ENCODE measurements around the gene GAS6.
"Not testable (repeated sequence)": the region's sequence is repeated elsewhere in the genome, so short reads cannot be mapped to it uniquely, and the experiment has no call there.

GAS6 gene

GRCh38 chr13:113845055-113845454 is 18.8 kb downstream of the GAS6 start:
- no peak for DNase-seq (ENCODE audit: low read depth, low spot score)
- no peak overlapping the region for H3K4me3 ChIP-seq (ENCODE audit: low read length)

GRCh38 chr13:113843864-113844556 is 19.9 kb downstream of the GAS6 start:
- no peak for DNase-seq (ENCODE audit: low read depth, low spot score)
- H3K4me3 ChIP-seq (ENCODE audit: low read length), result no peak overlapping the region

GRCh38 chr13:113843063-113843654 is 20.7 kb downstream of the GAS6 start:
- H3K4me3 ChIP-seq (ENCODE audit: low read length), result no peak overlapping the region
- no peak for DNase-seq (ENCODE audit: low read depth, low spot score)

- no peak overlapping the region for H3K4me3 ChIP-seq (ENCODE audit: low read length)
- DNase-seq (ENCODE audit: low read depth, low spot score), result no peak
Measured at GRCh38 chr13:113842336-113843062, 21.4 kb downstream of the GAS6 start.

DNA sequence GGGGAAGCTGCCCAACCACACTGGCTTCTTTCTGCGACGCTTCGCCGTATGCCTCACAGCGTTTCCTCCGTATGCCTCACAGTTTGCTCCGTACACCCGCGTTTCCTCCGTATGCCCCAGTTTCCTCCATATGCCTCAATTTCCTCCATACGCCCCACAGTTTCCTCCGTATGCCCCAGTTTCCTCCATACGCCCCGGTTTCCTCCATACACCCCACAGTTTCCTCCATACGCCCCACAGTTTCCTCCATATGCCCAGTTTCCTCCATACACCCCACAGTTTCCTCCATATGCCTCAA is 22.6 kb downstream of the GAS6 start:
- H3K4me3 ChIP-seq (ENCODE audit: low read length), result no peak overlapping the region
- DNase-seq (ENCODE audit: low read depth, low spot score), result no peak

GRCh38 chr13:113840541-113841352 is 23.1 kb downstream of the GAS6 start:
- no peak overlapping the region for H3K4me3 ChIP-seq (ENCODE audit: low read length)

DNA sequence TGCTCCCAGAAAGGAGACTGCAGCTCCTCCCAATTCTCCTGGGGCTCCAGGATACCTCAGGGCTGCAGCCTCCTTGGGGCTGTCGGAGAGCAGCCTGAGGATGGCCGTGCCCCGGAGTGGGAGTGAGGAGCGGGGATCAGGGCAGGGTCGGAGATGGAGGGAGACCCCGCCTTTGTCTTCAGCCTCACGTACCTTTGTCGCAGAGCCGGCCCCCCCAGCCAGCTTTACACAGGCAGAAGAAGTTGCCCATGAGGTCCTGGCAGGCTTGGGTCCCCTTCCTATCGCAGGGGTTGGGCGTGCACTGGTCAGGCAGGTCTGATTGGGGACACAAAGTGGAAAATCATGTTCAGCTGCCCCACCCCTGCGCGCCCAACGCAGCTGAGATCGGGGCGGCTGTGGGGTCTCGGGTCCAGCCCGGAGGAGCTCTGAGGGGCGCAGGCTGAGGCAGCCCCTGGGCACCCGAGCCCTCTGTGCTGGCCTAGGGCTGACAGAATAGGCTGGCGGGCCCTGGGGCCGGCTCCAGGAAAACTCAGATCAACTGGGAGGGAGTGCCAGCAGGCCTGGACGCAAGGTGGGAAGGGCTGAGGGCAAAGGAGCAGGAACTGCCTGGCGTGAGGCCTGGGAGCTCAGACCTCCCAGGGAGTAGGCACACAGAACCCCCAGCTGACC is 24.2 kb downstream of the GAS6 start:
- H3K4me3 ChIP-seq (ENCODE audit: low read length), result no peak overlapping the region
- no peak for DNase-seq (ENCODE audit: low read depth, low spot score)

More at GRCh38 chr13:113840541-113841352, 23.1 kb downstream of the GAS6 start:
- no peak for DNase-seq (ENCODE audit: low read depth, low spot score)

DNA sequence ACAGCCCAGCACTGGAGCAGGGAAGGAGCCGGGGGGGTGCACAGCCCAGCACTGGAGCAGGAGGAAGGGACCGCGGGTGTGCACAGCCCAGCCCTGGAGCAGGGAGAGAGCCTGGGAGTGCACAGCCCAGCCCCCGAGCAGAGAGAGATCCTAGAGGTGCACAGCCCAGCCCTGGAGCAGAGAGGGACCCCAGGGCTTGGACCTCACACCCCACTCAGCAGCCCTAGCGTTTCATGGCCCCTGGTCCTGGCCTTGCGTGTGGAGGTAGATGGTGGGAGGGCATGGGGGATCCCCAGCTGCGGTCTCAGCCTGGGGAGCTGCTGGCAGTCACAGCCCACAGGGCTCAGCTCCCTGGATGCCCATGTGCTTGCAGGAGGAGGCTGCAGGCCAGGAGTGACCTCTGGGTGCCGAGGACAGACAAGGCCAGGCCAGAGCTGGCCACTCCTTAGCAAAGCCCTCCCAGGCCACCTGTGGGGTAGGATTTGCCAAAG is 25.1 kb downstream of the GAS6 start:
- no peak overlapping the region for H3K4me3 ChIP-seq (ENCODE audit: low read length)

DNA sequence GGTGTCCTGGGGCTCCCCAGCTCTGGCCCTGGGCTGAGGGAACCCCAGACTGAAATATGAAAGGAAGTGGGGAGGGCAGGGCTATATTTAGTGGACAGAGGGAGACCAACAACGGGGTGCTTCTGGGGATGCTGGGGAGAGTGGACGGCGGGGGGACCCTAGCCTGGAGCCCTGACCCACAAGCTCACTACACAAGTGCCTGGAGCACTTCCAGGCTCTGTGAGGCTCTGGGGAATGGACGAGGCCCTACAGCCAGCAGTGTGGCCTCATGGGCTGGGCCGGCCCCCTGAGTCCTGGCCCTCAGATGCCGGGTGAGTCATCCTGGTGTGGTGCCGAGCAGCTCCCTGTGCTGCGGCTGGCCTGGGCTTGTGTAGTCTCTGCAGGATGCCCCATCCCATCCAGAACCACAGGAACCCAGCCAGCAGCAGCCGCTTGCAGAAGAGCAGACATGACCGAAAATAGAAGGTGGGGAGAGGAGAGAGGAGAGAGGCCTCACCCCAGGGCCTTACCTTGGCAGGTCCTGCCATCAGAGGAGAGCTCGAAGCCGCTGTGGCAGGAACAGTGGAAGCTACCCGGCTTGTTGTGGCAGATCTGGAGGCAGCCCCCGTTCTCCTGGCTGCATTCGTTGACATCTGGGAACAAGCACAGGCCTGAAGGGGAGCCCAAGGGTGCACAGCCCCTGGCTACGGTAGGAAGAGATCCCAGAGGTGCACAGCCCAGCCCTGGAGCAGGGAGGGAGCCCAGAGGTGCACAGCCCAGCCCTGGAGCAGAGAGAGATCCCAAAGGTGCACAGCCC is 26.1 kb downstream of the GAS6 start:
- no peak for DNase-seq (ENCODE audit: low read depth, low spot score)
- no peak overlapping the region for H3K4me3 ChIP-seq (ENCODE audit: low read length)

More for the DNA sequence above, 25.1 kb downstream of the GAS6 start:
- no peak for DNase-seq (ENCODE audit: low read depth, low spot score)

GRCh38 chr13:113836768-113837559 is 26.9 kb downstream of the GAS6 start:
- H3K4me3 ChIP-seq (ENCODE audit: low read length), result no peak overlapping the region
- DNase-seq (ENCODE audit: low read depth, low spot score), result no peak

GRCh38 chr13:113835461-113836270 is 28.2 kb downstream of the GAS6 start:
- no peak for DNase-seq (ENCODE audit: low read depth, low spot score)
- no peak overlapping the region for H3K4me3 ChIP-seq (ENCODE audit: low read length)

- no peak for DNase-seq (ENCODE audit: low read depth, low spot score)
- H3K4me3 ChIP-seq (ENCODE audit: low read length), result no peak overlapping the region
Measured at GRCh38 chr13:113834496-113835200, 29.2 kb downstream of the GAS6 start.

DNA sequence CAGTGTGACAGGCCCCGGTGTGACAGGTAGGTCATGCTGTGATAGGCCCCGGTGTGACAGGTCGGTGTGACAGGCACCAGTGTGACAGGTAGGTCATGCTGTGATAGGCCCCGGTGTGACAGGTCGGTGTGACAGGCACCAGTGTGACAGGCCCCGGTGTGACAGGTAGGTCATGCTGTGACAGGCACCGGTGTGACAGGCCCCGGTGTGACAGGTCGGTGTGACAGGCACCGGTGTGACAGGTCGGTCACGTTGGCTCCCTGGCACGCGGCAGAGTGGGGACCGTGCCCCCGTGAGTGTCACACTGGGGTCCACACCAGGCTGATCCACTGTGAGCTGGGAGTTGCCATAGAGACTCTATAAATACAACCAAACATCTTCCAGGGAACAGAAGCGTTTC is 29.9 kb downstream of the GAS6 start:
- H3K4me3 ChIP-seq (ENCODE audit: low read length); DNase-seq (ENCODE audit: low read depth, low spot score): not testable (repeated sequence)

GRCh38 chr13:113833111-113833830 is 30.6 kb downstream of the GAS6 start:
- H3K4me3 ChIP-seq (ENCODE audit: low read length), result no peak overlapping the region

GRCh38 chr13:113832631-113833030 is 31.2 kb downstream of the GAS6 start:
- H3K4me3 ChIP-seq (ENCODE audit: low read length), result no peak overlapping the region
- DNase-seq (ENCODE audit: low read depth, low spot score), result no peak

More at GRCh38 chr13:113833111-113833830, 30.6 kb downstream of the GAS6 start:
- DNase-seq (ENCODE audit: low read depth, low spot score), result no peak

GRCh38 chr13:113832205-113832604 is 31.7 kb downstream of the GAS6 start:
- no peak for DNase-seq (ENCODE audit: low read depth, low spot score)
- H3K4me3 ChIP-seq (ENCODE audit: low read length), result no peak overlapping the region

Data from Jurkat, Clone E6-1 (cell line).